ENCODE measurements around the gene FGF12. TPM values are rescaled to one million over a fixed set of nuclear protein-coding genes. Genes with fewer than 3 reads are reported as not detected.

The FGF12 gene
- total RNA-seq, 1 experiment from 2014 or later = not detected

DNA sequence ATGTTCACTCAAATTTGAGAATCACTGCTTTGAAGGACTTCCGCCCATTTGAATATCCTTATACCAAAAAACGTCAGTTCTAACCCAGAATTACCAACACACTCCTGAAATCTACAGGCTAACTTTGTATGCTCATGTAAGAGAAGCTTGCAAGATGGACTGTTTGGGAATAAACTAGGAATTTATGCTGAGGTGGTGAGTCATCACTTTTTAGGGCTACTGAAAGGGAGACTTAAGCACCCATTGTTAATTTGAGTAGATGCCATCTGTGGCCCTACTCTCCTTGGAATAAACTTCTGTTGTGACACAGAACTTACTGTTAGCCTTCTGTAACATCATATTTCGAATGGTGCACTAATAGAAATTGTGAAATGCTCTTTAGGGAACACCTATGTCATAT, 74.6 kb downstream of the FGF12 start:
- Histone ChIP-seq H3K4me3 (no peak overlapping the region), H3K9me3 (replicated peaks) (no peaks in the 10 kb centered on the region), H3K27me3 (replicated peaks) (no peaks in the 10 kb centered on the region), H3K27ac (no peak overlapping the region), H3K36me3 (no peaks in the 10 kb centered on the region), H3K4me1 (replicated peaks) (no peaks in the 10 kb centered on the region)
- DNase-seq (ENCODE audit: low read depth in 1 of 2, low spot score in 2 of 2) = no peak

DNA sequence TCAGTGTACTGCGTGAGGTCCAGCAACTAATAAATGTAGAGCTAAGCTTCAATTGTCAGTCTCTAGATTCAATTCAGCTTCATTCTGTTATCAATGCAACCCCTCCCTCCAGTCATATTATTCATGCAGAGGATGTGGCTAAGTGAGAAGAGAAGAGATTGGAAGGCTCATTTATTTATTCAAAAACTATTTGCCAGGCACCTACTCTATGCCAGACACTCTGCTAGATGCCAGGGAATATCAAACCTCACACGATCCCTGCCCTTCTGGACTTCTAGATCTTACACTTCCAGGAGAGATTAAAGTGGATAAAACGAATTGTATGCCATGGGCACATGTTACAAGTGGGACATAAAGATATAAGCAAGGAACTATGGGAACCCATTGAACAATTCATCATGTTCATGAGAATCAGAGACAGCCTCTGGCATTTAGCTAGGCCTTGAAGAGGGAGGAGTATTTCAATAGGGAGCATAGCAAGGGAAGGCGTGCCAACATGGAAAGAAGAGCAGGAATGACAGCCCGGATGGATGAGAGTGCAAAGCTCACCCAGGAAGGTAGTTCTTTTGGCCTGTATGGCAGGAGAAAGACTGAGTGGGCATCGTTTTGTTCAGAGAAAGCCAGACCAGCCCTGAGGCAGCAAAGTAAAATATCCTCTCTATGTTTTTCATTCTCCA, 75.4 kb downstream of the FGF12 start:
- Histone ChIP-seq H3K4me1 (replicated peaks) (no peaks in the 10 kb centered on the region), H3K36me3 (no peaks in the 10 kb centered on the region), H3K4me3 (no peak overlapping the region), H3K27me3 (replicated peaks) (no peaks in the 10 kb centered on the region), H3K9me3 (replicated peaks) (no peaks in the 10 kb centered on the region), H3K27ac (no peak overlapping the region)
- DNase-seq (ENCODE audit: low read depth in 1 of 2, low spot score in 2 of 2) = no peak

- H3K36me3 ChIP-seq = no peaks in the 10 kb centered on the region
- H3K27me3 ChIP-seq (replicated peaks) = no peaks in the 10 kb centered on the region
- H3K4me3 ChIP-seq = no peak overlapping the region
- no peak for DNase-seq (ENCODE audit: low read depth in 1 of 2, low spot score in 2 of 2)
- H3K4me1 ChIP-seq (replicated peaks) = no peaks in the 10 kb centered on the region
- no peaks in the 10 kb centered on the region for H3K9me3 ChIP-seq (replicated peaks)
- H3K27ac ChIP-seq = no peak overlapping the region
These were observed 81.9 kb downstream of the FGF12 start for GRCh38 chr3:192645437-192645836.

DNA sequence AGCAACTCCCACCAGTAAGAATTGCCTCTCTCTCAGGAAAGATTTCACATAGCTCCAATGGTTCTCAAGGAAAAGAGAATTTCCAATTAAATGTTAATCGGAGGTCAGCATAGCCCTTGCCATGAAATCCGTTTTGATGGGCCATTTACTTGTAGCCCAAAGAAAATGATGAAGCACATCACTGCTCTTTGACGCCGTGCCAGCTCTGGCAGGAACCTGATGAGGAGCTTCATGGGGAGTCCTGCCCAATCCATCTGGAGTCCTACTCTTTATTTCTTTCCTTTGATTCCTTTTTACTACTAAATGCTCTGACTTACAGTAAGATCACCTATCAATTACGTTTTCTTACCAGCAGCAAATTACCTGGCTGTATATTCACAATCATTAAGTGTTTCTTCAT, 84.7 kb downstream of the FGF12 start:
- Histone ChIP-seq H3K27me3 (replicated peaks) (no peaks in the 10 kb centered on the region), H3K4me3 (no peak overlapping the region), H3K27ac (no peak overlapping the region), H3K4me1 (replicated peaks) (no peaks in the 10 kb centered on the region), H3K9me3 (replicated peaks) (no peaks in the 10 kb centered on the region), H3K36me3 (no peaks in the 10 kb centered on the region)
- DNase-seq (ENCODE audit: low read depth in 1 of 2, low spot score in 2 of 2) = no peak

- H3K27me3 ChIP-seq (replicated peaks) = no peaks in the 10 kb centered on the region
- no peaks in the 10 kb centered on the region for H3K9me3 ChIP-seq (replicated peaks)
- H3K4me3 ChIP-seq = no peak overlapping the region
- no peak for DNase-seq (ENCODE audit: low read depth in 1 of 2, low spot score in 2 of 2)
- H3K36me3 ChIP-seq = no peaks in the 10 kb centered on the region
- H3K27ac ChIP-seq = no peak overlapping the region
- no peaks in the 10 kb centered on the region for H3K4me1 ChIP-seq (replicated peaks)
These were observed 85.4 kb downstream of the FGF12 start for GRCh38 chr3:192641919-192642318.

- no peaks in the 10 kb centered on the region for H3K27me3 ChIP-seq (replicated peaks)
- no peaks in the 10 kb centered on the region for H3K9me3 ChIP-seq (replicated peaks)
- H3K27ac ChIP-seq = no peak overlapping the region
- H3K4me1 ChIP-seq (replicated peaks) = no peaks in the 10 kb centered on the region
- no peaks in the 10 kb centered on the region for H3K36me3 ChIP-seq
- H3K4me3 ChIP-seq = no peak overlapping the region
- no peak for DNase-seq (ENCODE audit: low read depth in 1 of 2, low spot score in 2 of 2)
These were observed 87.4 kb downstream of the FGF12 start for GRCh38 chr3:192639987-192640386.

DNA sequence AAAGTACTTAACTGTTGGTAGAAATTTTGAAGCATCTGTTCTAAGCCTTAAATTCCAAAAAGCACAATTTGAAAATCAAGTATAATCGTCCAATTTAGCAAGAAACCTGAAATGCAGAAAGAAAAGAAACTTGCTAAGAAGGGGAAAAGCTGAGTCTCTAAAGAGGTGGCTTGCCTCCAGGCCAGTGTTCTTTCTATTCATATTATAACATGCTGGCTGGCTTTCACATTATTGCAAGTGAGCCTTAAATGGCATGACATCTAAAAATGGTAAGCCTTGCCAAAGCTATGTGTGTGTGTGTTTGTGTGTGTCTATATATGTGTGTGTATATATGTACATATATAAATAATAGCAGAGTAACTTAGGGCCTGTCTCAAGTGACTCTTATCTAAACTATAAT, 89.5 kb downstream of the FGF12 start:
- Histone ChIP-seq H3K9me3 (replicated peaks) (no peaks in the 10 kb centered on the region), H3K4me1 (replicated peaks) (no peaks in the 10 kb centered on the region), H3K4me3 (no peak overlapping the region), H3K27ac (no peak overlapping the region), H3K27me3 (replicated peaks) (no peaks in the 10 kb centered on the region), H3K36me3 (no peaks in the 10 kb centered on the region)
- DNase-seq (ENCODE audit: low read depth in 1 of 2, low spot score in 2 of 2) = no peak

- DNase-seq (ENCODE audit: low read depth in 1 of 2, low spot score in 2 of 2) = no peak
- H3K4me1 ChIP-seq (replicated peaks) = no peaks in the 10 kb centered on the region
- H3K27ac ChIP-seq = no peak overlapping the region
- no peaks in the 10 kb centered on the region for H3K9me3 ChIP-seq (replicated peaks)
- H3K36me3 ChIP-seq = no peaks in the 10 kb centered on the region
- H3K4me3 ChIP-seq = no peak overlapping the region
- H3K27me3 ChIP-seq (replicated peaks) = no peaks in the 10 kb centered on the region
These were observed 90.6 kb downstream of the FGF12 start for GRCh38 chr3:192636517-192637444.

DNA sequence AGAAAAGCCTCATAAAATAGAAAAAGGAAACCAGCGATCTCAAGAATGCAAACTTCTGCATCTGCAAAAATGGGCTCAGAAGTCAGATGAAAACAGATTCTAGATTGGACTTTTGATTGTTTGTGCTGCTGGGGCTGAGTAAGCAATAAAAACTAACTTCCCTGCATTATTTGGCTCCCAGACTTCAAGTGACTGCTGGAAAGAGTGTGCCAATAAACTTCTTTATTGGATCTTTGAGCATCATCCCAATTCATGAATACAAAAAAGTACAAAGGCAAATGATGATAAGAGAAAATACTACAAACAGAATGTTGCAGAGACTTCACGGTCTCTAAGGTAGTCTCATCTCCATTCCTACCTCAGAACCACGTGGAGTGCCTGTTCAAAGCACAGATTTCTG, 97.9 kb downstream of the FGF12 start:
- DNase-seq (ENCODE audit: low read depth in 1 of 2, low spot score in 2 of 2) = no peak
- H3K4me3 ChIP-seq = no peak overlapping the region
- H3K36me3 ChIP-seq = no peaks in the 10 kb centered on the region
- H3K9me3 ChIP-seq (replicated peaks) = no peaks in the 10 kb centered on the region
- H3K27ac ChIP-seq = no peak overlapping the region
- no peaks in the 10 kb centered on the region for H3K27me3 ChIP-seq (replicated peaks)
- no peaks in the 10 kb centered on the region for H3K4me1 ChIP-seq (replicated peaks)

GRCh38 chr3:192621909-192622308, 105.4 kb downstream of the FGF12 start:
- no peak overlapping the region for H3K27ac ChIP-seq
- no peaks in the 10 kb centered on the region for H3K27me3 ChIP-seq (replicated peaks)
- H3K36me3 ChIP-seq = no peaks in the 10 kb centered on the region
- H3K9me3 ChIP-seq (replicated peaks) = no peaks in the 10 kb centered on the region
- no peaks in the 10 kb centered on the region for H3K4me1 ChIP-seq (replicated peaks)
- H3K4me3 ChIP-seq = no peak overlapping the region
- no peak for DNase-seq (ENCODE audit: low read depth in 1 of 2, low spot score in 2 of 2)

DNA sequence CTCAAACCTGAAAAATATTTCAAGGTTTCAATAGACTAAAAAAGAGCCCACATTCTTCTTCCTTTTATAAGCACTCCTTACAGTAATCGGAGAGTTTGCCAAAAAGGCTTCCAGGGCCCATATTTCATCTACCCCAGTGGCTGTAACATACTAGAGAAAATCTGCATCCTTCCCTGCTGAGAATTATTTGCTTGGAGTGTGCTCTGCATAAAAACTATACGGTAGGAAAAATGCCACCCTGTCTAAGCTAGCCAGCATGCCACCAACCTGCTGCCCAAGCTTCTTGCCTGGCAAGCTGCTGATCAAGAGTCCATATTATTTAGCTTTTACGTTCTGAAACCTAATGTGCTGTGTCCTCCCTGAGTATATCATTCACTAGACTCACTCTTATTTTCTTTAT, 107.1 kb downstream of the FGF12 start:
- Histone ChIP-seq H3K4me3 (no peak overlapping the region), H3K4me1 (replicated peaks) (no peaks in the 10 kb centered on the region), H3K9me3 (replicated peaks) (no peaks in the 10 kb centered on the region), H3K27ac (no peak overlapping the region), H3K36me3 (no peaks in the 10 kb centered on the region), H3K27me3 (replicated peaks) (no peaks in the 10 kb centered on the region)
- no peak for DNase-seq (ENCODE audit: low read depth in 1 of 2, low spot score in 2 of 2)

GRCh38 chr3:192611411-192611810, 115.9 kb downstream of the FGF12 start:
- Histone ChIP-seq H3K4me1 (replicated peaks) (no peaks in the 10 kb centered on the region), H3K27ac (no peak overlapping the region), H3K4me3 (no peak overlapping the region), H3K9me3 (replicated peaks) (no peaks in the 10 kb centered on the region), H3K27me3 (replicated peaks) (no peaks in the 10 kb centered on the region), H3K36me3 (no peaks in the 10 kb centered on the region)
- DNase-seq (ENCODE audit: low read depth in 1 of 2, low spot score in 2 of 2) = no peak

DNA sequence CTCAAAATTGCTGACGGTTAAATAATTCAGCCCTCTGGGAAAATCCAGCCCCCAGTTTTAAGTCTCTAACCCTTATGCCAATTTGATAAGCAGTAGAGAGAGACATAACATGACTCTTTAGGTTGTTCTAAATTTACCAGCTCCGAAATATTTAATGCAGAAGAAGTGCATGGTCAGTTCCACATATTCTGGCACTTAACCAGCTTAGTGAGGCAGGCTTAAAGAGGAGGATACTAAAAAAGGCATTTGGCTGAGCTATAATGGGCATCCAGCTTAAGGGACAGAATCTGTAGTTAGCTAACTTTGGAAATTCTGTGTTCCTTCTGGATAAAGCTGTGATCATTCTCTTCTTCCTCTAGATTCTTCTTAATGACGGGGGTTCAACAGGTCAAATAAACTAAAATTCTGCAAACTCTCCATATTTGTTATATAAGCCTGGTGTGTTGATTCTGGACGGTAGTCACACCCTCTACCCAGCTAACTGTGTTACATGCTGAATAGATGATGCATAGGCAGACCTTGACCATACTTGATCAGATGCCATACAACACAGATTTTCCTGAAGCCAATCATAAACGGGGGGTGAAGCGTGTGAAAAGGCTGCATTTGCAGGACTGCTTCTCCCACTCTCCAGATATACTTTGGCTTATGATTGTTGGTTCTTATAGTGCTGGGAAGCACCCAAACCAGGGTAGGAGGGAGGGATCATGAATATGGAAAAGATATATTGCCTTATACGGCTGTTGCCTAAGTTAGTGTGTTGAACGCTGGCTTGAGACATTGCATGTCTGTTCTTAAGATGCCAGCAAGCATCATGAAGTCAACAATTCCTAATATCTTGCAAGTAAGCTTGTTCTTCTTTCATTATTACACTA, 118.4 kb downstream of the FGF12 start:
- Histone ChIP-seq H3K4me1 (replicated peaks) (no peaks in the 10 kb centered on the region), H3K27me3 (replicated peaks) (no peaks in the 10 kb centered on the region), H3K27ac (no peak overlapping the region), H3K4me3 (no peak overlapping the region), H3K36me3 (no peaks in the 10 kb centered on the region), H3K9me3 (replicated peaks) (no peaks in the 10 kb centered on the region)
- no peak for DNase-seq (ENCODE audit: low read depth in 1 of 2, low spot score in 2 of 2)

DNA sequence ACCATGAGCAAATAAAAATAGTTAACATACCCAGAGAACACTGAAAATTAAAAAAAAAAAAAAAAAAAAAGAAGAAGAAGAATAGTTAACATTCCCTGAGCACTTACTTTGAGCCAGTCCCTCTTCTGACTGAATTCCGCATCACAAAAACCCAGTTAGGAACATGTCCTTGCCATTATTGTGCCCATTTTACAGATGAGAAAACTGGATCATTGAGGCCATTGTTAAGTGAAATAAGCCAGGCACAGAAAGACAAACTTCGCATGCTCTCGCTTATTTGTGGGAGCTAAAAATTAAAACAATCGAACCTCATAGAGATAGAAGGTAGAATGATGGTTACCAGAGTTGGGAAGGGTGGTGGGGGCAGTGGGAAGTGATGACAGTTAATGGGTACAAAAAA, 119.5 kb downstream of the FGF12 start:
- H3K9me3 ChIP-seq (replicated peaks) = no peaks in the 10 kb centered on the region
- H3K27me3 ChIP-seq (replicated peaks) = no peaks in the 10 kb centered on the region
- no peaks in the 10 kb centered on the region for H3K4me1 ChIP-seq (replicated peaks)
- no peaks in the 10 kb centered on the region for H3K36me3 ChIP-seq
- H3K4me3 ChIP-seq = no peak overlapping the region
- no peak overlapping the region for H3K27ac ChIP-seq
- no peak for DNase-seq (ENCODE audit: low read depth in 1 of 2, low spot score in 2 of 2)
